H1 (cell line): ENCODE results near the gene OR5M3. TPM values are rescaled to one million over a fixed set of nuclear protein-coding genes. Genes with fewer than 3 reads are reported as not detected.

Experiments used
- CTCF ChIA-PET: fragments of 300-600 bp; sonication (Branson Sonifier 250); formaldehyde crosslinking; loops from one replicate; lab custom pipeline; 2021; ENCODE audit not compliant: partially characterized antibody; lab: Charles Lee
- POLR2A ChIA-PET: fragments of 300-600 bp; sonication (Branson Sonifier 250); formaldehyde crosslinking; loops from one replicate; lab custom pipeline; 2021; ENCODE audit warnings: inconsistent platforms; ENCODE audit not compliant: partially characterized antibody; lab: Charles Lee
- DNase-seq, 2 experiments: peaks; one replicate each; pipeline versions ENCODE4 v3.0.0 to v3.0.0-alpha.2; 2010 to 2022; ENCODE audit warnings: low spot score in 2 of 2, low read depth in 1 of 2, mixed read lengths in 1 of 2
- FAIRE-seq: peaks from 2 replicates; lab custom pipeline; 2011; peaks lifted over from hg19 to GRCh38; lab: Jason Lieb, UNC
- H2AFZ ChIP-seq: 2 replicates; pipeline ENCODE4 v1.8.1; 2012; ENCODE audit warnings: low read length, inconsistent platforms
- H2AK5ac ChIP-seq: 2 replicates; pipeline ENCODE4 v1.6.1; 2013; ENCODE audit warnings: low read depth, low read length
- H2BK120ac ChIP-seq: replicated peaks from 2 replicates; pipeline ENCODE3; 2013; ENCODE audit warnings: low read depth, low read length, inconsistent platforms
- H2BK12ac ChIP-seq: 2 replicates; pipeline ENCODE4 v1.6.1; 2013; ENCODE audit warnings: low read depth, low read length
- H2BK15ac ChIP-seq: 2 replicates; pipeline ENCODE4 v1.6.1; 2013; ENCODE audit warnings: low read length
- H2BK20ac ChIP-seq: 2 replicates; pipeline ENCODE4 v1.6.1; 2013; ENCODE audit warnings: low read length
- H2BK5ac ChIP-seq: 2 replicates; pipeline ENCODE4 v1.6.1; 2013; ENCODE audit warnings: low read depth, low read length
- H3K14ac ChIP-seq: 2 replicates; pipeline ENCODE4 v1.6.1; 2013; ENCODE audit warnings: inconsistent platforms; ENCODE audit not compliant: insufficient read length
- H3K18ac ChIP-seq: 2 replicates; pipeline ENCODE4 v1.6.1; 2013; ENCODE audit warnings: low read length; ENCODE audit errors: extremely low read depth
- H3K23ac ChIP-seq: 2 replicates; pipeline ENCODE4 v1.6.1; 2013; ENCODE audit warnings: inconsistent platforms; ENCODE audit not compliant: insufficient read length
- H3K23me2 ChIP-seq: 2 replicates; pipeline ENCODE4 v1.6.1; 2013; ENCODE audit warnings: low read depth, low read length
- H3K27ac ChIP-seq: 2 replicates; pipeline ENCODE4 v1.6.1; 2011; ENCODE audit warnings: low read depth, low read length, inconsistent platforms
- H3K27me3 ChIP-seq, 4 experiments: replicated peaks in 1 of 4; 1 replicate in 1 of 4; 2 replicates in 3 of 4; pipeline versions ENCODE4 v1.6.1 to v1.8.1; 2011 to 2013; ENCODE audit warnings: low read length in 3 of 4, mild to moderate bottlenecking in 3 of 4, inconsistent platforms in 2 of 4, mixed read lengths in 2 of 4, moderate library complexity in 1 of 4; ENCODE audit not compliant: control insufficient read depth in 3 of 4, insufficient read depth in 3 of 4; ENCODE audit errors: extremely low read depth in 1 of 4
- H3K36me3 ChIP-seq, 4 experiments: 2 replicates each; pipeline versions ENCODE4 v1.6.1 to v1.8.1; 2011 to 2013; ENCODE audit warnings: mild to moderate bottlenecking in 4 of 4, low read length in 3 of 4, moderate library complexity in 2 of 4, control low read depth in 1 of 4, inconsistent platforms in 1 of 4; ENCODE audit not compliant: insufficient read depth in 4 of 4, control insufficient read depth in 2 of 4
- H3K4ac ChIP-seq: replicated peaks from 2 replicates; pipeline ENCODE3; 2013; ENCODE audit warnings: low read length, low read depth, mixed read lengths, inconsistent platforms; ENCODE audit not compliant: insufficient read length
- H3K4me1 ChIP-seq, 4 experiments: replicated peaks in 1 of 4; 1 replicate in 1 of 4; 2 replicates in 3 of 4; pipeline versions ENCODE4 v1.6.1 to v1.8.1; 2011 to 2013; ENCODE audit warnings: low read length in 3 of 4, inconsistent platforms in 2 of 4, mixed read lengths in 1 of 4; ENCODE audit not compliant: insufficient read depth in 4 of 4, control insufficient read depth in 3 of 4
- H3K4me2 ChIP-seq, 2 experiments: 2 replicates each; pipeline versions ENCODE4 v1.6.1 to v1.8.1; 2011 to 2013; ENCODE audit warnings: low read depth in 2 of 2, low read length in 2 of 2, control low read depth in 1 of 2, inconsistent platforms in 1 of 2, mild to moderate bottlenecking in 1 of 2; ENCODE audit not compliant: insufficient read depth in 1 of 2
- H3K4me3 ChIP-seq, 4 experiments: fragments of 200-600, 300-600 bp in 1 of 4; sonication (generic), shearing (Covaris generic), sonication (Bioruptor Twin) in 1 of 4; 2 replicates each; pipeline versions ENCODE4 v1.5.1 to v1.8.1; 2011 to 2016; ENCODE audit warnings: low read length in 4 of 4, low read depth in 3 of 4, control low read depth in 2 of 4, inconsistent platforms in 2 of 4, mild to moderate bottlenecking in 2 of 4, mixed read lengths in 1 of 4, moderate library complexity in 1 of 4; ENCODE audit not compliant: insufficient read depth in 2 of 4; ENCODE audit errors: extremely low read depth in 1 of 4
- H3K56ac ChIP-seq: replicated peaks from 2 replicates; pipeline ENCODE3; 2013; ENCODE audit warnings: low read depth, mild to moderate bottlenecking, mixed read lengths, low read length, inconsistent platforms; ENCODE audit not compliant: insufficient read length
- H3K79me1 ChIP-seq: 2 replicates; pipeline ENCODE4 v1.6.1; 2013; ENCODE audit warnings: low read depth, low read length, control low read depth
- H3K79me2 ChIP-seq, 2 experiments: 2 replicates each; pipeline versions ENCODE4 v1.6.1 to v1.8.1; 2012 to 2013; ENCODE audit warnings: low read length in 2 of 2, mild to moderate bottlenecking in 2 of 2, inconsistent platforms in 1 of 2; ENCODE audit not compliant: insufficient read depth in 2 of 2, control insufficient read depth in 1 of 2
- H3K9ac ChIP-seq, 4 experiments: replicated peaks in 1 of 4; 1 replicate in 1 of 4; 2 replicates in 3 of 4; pipeline versions ENCODE4 v1.6.1 to v1.8.1; 2011 to 2013; ENCODE audit warnings: low read depth in 3 of 4, low read length in 3 of 4, control low read depth in 2 of 4, mild to moderate bottlenecking in 2 of 4, moderate library complexity in 2 of 4, inconsistent platforms in 1 of 4; ENCODE audit errors: extremely low read depth in 1 of 4
- H3K9me3 ChIP-seq, 2 experiments: 2 replicates each; pipeline versions ENCODE4 v1.6.1 to v1.8.1; 2012 to 2013; ENCODE audit warnings: mild to moderate bottlenecking in 2 of 2, moderate library complexity in 2 of 2, control low read depth in 1 of 2, inconsistent platforms in 1 of 2, low read depth in 1 of 2, low read length in 1 of 2, mixed read lengths in 1 of 2; ENCODE audit not compliant: insufficient read depth in 2 of 2
- H4K20me1 ChIP-seq, 2 experiments: replicated peaks in 1 of 2; 2 replicates each; pipeline versions ENCODE3 to v1.8.1; 2011 to 2013; ENCODE audit warnings: inconsistent platforms in 2 of 2, low read length in 2 of 2, mild to moderate bottlenecking in 1 of 2; ENCODE audit not compliant: insufficient read depth in 2 of 2, control insufficient read depth in 1 of 2
- H4K5ac ChIP-seq: 2 replicates; pipeline ENCODE4 v1.6.1; 2013; ENCODE audit warnings: low read length, low read depth, mixed read lengths, inconsistent platforms; ENCODE audit not compliant: insufficient read length
- H4K8ac ChIP-seq: 2 replicates; pipeline ENCODE4 v1.8.0; 2013; ENCODE audit warnings: mild to moderate bottlenecking, moderate library complexity, low read length, inconsistent platforms; ENCODE audit not compliant: insufficient read depth; ENCODE audit errors: extremely low read depth
- H4K91ac ChIP-seq: replicated peaks from 2 replicates; pipeline ENCODE3; 2013; ENCODE audit warnings: low read length, mixed read lengths, inconsistent platforms; ENCODE audit not compliant: insufficient read length
- CHD7 ChIP-seq: fragments of 300-600 bp; sonication (generic); IDR thresholded peaks from 2 replicates; pipeline ENCODE4 v1.7.1; 2012; ENCODE audit warnings: low read length, moderate library complexity, mild to moderate bottlenecking, inconsistent platforms; ENCODE audit not compliant: insufficient replicate concordance
- WGBS, 2 experiments: shearing (Covaris generic) in 1 of 2; methylation state at CpG; one replicate each; pipeline versions ENCODE4 v1.1.6 to v1.1.7; 2013 to 2015; ENCODE audit warnings: low lambda C conversion rate in 2 of 2, mixed read lengths in 2 of 2, inconsistent platforms in 1 of 2, low coverage in 1 of 2, missing lambda C conversion rate in 1 of 2; ENCODE audit not compliant: insufficient replicate concordance in 2 of 2, insufficient coverage in 1 of 2, insufficient read length in 1 of 2; ENCODE audit errors: extremely low coverage in 1 of 2, missing lambda C conversion rate in 1 of 2; 5-methylcytosine and 5-hydroxymethylcytosine counted together
- polyA plus RNA-seq, 7 experiments: library from polyadenylated mRNA; depleted of rRNA in 3 of 7; stranded (reverse) in 5 of 7; unstranded in 2 of 7; fragments of >200 nt in 5 of 7; fragments of 200-250 nt in 2 of 7; gene quantifications; 1 replicate in 5 of 7; 2 replicates in 1 of 7; 4 replicates in 1 of 7; pipeline versions ENCODE4 v1.2.1 to v1.2.3, GENCODE V29; 2011 to 2013; ENCODE audit warnings: missing spikeins in 2 of 7, mixed read lengths in 2 of 7
- total RNA-seq: library from RNA; stranded (reverse); fragmentation: NEBNext Ultra II Directional; extraction: Animal tissue kit (Norgen Biotek cat#: 25700); gene quantifications from 2 replicates; pipeline ENCODE4 v1.2.1, GENCODE V29; 2021

Gene OR5M3
- total and polyA plus RNA-seq, 2 of the 8 experiments (the other 6 are each of a cell fraction or from before 2014, with no cell fraction given), result not detected

GRCh38 chr11:56453521-56453920, 19.6 kb downstream of the OR5M3 start:
- Histone ChIP-seq H3K27ac (no peak overlapping the region), H3K14ac (no peak overlapping the region), H3K36me3 (no peaks in the 10 kb centered on the region), H3K9ac (no peak overlapping the region), H2BK5ac (no peak overlapping the region), H3K4me1 (no peaks in the 10 kb centered on the region), H3K4me2 (no peak overlapping the region), H3K23me2 (no peaks in the 10 kb centered on the region), H4K20me1 (no peaks in the 10 kb centered on the region), H3K27me3 (no peaks in the 10 kb centered on the region), H3K56ac (no peak overlapping the region), H4K91ac (no peak overlapping the region), H3K9me3 (no peaks in the 10 kb centered on the region), H3K23ac (no peak overlapping the region), H2BK20ac (no peak overlapping the region), H3K18ac (no peak overlapping the region), H3K4ac (no peak overlapping the region), H2BK15ac (no peak overlapping the region), H2AFZ (no peak overlapping the region), H2BK120ac (no peak overlapping the region), H3K79me2 (no peaks in the 10 kb centered on the region), H3K79me1 (no peaks in the 10 kb centered on the region), H4K5ac (no peak overlapping the region), H3K4me3 (no peak overlapping the region), H2AK5ac (no peak overlapping the region), H4K8ac (no peak overlapping the region), H2BK12ac (no peak overlapping the region)
- WGBS, 2 experiments, result 89% methylated on average over 4 of the region's 4 CpGs; no CpG with 5 or more reads in 1 of the 2 experiments
- CTCF ChIA-PET, result no interaction called here
- DNase-seq, result no peak
- POLR2A ChIA-PET, result no interaction called here
- FAIRE-seq, result no peak
- TF ChIP-seq CHD7, result no peak
